GM19397 (cell line): ENCODE results near the gene ADM2.

Experiments used
- ATAC-seq: cut with Tn5 transposase; IDR thresholded peaks from one replicate; pipeline ENCODE4 v1.9.1; 2021; ENCODE audit warnings: mild to moderate bottlenecking, moderate library complexity; ENCODE audit not compliant: unreplicated experiment

ADM2 gene

DNA sequence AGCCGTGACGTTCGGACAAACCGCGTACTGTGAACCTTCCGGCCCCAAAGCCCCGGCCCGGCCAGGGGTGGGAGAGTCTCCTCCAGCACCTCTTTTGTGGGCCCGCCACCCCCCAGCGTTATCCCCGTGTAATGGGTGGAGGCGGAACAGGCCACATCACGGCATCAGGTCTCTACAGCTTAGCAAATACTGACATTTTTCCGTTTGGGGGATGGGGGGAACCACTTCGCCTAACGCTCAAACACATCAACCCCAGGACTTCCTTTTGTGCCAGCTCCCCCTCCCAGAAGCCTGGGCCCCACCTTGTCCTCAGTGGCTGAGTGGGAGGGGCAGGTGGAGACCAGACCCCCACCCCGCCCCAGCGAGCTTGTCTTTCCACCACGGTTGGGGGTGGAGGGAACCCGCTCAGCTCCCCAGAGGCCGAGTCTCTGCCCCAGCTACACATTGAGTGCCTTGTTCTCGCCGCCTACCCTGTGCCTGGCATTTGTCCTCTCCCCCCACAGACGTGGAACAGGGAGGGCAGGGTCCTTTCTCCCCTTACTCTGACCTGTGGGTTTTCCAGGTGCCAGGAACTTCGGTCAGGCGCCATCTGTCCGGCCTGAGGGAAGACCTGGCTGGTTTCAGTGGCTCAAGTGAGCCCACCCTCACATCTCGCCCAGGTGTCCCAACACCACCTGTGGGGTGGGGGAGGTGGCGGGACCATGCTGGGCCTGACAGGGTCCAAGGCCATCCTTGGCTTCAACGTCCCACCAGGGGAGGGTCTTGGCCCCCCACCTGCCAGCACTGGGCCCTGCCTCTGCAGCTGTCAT is 36.1 kb upstream of the ADM2 start:
- no peak for ATAC-seq

DNA sequence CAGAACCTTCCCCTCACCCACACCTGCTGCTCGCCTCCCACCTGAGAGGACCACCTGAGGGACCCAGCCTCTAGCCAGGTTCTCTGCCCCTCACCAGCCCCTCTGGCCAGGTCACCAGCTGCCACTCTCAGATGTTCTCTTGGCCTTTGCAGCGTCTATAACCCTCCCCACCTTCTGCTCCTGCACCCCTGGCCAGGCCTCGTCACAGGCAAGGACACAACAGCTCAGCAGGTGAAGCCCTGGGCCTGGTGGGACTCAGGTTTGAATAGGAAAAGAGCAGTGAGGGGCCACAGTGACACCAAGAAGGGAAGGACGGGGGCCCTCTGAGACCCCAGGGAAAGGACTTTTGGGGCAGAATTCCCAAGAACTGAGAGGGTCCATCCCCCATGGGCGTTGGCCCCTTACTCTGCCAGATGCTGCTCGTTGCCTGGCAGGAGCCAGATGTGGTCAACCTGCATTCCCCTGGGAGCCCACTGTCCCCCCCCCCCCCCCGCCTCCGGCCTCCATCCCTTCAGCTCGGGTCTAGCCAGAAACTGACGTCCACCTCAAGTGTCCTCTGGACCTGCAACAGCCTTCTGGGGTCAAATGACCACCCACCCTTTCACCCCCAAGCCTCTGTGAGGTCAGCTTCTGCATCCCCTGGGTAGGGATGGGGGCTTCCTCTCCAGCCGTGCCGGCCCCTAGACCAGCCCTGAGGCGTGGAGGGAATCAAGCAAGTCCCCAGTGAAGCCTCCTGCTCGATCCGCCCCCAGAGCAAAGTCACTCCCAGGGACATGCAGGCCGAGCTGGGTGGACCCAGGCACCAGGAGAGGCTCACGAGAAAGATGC is 35.2 kb upstream of the ADM2 start:
- ATAC-seq: no peak

DNA sequence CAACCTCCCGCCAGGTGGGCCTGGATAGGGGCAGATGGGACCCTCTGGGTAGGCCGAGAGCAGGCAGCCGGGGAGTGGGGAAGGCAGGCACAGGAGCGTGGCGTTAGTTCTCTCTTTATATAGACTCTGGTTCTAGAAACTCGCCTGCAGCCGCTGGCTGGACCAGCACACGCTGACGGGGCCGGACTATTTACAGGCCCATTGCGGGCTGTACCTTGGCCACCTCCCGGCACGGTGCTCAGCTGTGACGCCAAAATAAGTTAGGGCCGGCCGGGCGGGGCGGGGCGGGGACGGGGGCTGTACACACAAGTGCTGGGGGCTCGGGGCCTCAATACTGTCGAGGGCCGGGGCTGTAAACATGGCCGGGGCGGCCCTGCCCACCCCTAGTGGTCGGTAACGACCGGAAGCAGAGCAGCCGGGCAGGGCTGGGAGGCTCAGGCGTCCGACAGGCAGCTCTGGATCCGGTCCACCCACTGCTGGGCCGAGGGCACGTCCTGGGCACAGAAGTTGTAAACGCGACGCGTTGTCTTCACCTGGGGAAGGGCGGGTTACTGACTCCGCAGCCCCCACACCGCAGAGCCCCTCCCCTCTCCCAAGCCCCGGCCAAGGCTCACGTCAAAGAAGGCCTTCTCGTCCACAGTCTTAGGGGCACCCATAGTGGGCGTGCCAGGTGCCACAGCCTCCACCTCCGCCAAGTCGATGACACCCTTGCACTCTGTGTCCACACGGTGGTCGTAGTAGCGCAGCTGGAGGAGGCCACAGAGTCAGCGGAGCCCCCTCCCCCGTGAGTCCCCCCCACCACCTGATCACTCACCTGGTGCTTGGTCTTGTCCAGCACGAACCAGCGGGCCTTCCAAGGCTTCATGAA is 34.4 kb upstream of the ADM2 start:
- ATAC-seq: no peak

DNA sequence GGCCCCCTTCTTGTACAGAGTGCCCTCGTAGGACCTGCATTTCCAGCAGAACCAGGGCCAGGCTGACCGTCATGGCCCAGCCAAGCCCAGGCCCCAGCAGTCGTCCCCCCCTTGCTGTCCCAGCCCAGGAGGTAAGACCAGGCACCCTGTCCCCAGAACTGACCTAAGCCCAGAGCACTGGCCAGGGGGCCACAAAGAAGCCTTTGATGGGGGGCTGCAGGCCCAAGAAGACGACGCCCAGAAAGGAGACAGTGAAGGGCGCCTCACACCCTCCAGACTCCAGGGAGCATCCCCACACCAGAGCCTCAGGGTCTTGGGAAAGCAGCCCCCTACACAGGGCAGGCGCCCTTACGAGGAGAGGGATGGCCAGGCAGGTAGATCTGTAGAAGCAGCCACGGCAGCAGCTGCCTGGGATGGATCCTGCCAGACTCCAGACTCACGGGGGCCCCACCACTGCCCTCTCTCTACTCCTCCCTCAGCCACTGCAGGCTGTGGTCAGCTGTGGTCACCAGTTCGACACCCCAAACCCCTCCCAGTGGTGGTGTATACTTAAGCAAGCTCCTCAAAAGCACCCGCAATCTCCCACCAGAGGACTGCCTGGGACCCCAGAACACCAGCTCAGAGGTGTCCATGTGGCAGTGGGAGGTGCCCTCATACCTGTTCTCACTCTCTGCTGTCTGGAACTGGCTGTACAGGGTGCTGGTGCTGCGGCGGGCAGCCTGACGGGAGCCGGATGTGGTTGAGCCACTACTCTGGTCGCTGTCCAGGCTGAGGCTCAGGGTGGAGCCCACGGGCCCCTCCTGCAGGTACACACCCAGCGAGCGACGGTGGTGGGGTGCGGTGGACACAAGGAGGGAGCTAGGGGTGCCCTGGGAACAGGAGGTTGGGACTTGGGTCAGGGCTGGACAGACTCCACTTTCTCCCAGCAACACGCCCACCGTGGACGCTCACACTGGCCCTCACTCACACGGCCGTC is 33.5 kb upstream of the ADM2 start:
- no peak for ATAC-seq

DNA sequence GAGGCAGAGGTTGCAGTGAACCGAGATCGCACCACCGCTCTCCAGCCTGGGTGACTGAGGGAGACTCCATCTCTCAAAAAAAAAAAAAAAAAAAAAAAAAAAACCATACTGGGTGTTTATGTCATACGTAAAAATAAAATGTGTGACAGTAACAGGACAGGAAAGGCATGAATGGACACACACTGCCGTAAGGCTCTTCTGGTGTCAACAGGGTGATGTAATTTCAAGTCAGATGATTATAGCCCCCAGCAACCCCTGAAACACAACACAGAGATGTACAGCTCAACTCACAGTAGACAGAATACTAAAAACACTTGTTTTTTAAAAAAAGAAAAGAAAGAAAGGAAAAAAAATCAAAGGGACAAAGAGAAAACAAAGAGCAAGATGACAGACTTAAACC is 28.7 kb upstream of the ADM2 start:
- ATAC-seq: no peak

DNA sequence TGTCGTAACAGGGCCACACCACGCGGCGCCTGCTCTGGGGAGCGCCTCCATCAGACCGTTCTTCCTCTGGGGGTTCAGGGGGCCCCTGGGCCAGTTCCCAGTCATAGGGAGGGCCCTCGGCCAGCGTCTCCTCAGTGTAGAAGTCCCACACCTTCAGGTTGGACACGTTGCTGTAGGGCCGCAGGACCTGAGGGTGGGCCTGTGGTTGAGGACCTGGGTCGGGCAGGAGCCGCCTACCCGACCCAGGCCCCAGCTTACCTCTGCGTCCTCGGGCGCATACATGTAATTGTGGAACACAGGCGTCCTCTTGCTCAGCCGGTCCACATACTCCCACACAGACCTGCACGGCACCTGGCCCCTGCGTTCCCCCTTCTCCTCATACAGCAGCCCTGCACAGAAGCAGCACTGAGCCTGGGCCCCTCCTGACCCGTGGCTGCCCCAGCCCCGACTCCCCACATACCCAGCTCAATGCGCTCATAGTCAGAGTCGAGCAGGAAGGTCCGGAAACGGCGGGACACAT is 26.7 kb upstream of the ADM2 start:
- no peak for ATAC-seq

DNA sequence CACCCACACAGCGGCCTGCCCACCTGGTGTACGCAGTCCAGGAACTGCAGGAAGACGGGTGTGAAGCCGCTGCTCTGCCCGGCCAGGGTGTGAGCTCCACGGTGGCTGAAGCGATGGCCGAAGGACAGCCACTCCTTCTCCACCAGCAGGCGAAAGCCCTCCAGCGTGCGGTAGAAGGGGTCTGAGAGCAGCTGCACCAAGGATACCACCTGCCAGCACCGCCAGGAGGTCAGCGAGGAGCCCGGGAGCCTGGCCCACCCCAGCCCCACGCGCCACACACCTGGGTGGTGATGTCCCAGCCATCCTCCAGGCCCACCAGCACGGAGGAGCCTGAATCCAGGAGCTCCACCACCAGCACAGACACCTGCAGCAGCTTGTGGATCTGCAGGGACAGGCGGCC is 26.1 kb upstream of the ADM2 start:
- no peak for ATAC-seq

DNA sequence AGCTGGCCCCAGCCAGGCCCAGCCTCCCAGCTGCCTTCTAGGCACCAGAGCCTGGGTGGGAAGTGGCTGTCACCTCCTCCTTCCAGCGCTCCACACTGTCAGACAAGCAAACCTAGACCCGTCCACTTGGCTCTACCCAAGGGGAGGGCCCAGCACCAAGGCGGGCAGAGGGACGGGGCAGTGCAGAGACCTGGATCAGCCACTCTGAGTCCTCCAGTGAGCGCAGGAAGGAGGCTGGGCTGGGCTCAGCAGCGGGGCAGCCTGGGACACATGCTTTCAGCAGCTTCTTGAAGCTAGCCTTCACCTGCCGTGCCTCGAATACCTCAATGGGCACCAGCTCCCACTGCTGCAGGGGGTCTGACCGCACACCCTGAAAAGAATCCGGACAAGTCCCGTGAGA is 25.3 kb upstream of the ADM2 start:
- no peak for ATAC-seq

DNA sequence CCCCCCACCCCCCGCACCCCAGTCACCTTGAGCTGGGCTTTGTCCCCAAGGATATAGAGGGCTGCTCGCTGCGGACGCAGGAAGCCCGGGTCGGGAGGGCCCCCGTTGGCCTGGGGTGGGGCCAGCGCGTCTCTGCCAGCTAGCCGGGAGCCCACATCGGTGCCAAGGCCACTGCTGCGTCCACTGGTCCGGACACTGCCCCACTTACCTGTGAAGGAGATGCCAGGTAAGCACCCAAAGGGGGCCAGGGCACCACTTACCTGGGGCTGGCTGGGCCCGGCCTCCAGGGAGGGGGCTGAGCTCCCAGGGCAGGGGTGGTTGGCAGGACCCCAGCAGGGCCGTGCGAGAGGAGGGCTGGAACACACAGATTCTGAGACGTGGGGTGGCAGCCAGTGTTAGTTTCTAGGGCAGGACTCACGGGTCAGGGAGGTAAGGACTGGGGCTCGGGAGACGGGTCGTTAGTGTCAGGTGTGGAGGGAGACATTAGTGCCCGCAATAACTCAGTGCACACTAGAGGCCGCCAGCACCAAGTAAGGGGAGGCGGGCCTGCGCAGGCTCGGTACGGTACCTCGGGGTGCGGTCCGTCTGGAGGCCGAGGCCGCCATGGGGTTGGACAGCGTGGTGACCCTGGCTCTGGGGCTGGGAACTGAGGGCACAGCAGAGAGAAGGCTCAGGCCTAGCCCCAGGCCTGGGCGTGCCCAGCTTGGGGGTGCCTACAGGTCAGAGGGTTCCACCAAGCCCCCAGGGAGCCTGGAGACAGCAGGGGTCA is 24.7 kb upstream of the ADM2 start:
- no peak for ATAC-seq

DNA sequence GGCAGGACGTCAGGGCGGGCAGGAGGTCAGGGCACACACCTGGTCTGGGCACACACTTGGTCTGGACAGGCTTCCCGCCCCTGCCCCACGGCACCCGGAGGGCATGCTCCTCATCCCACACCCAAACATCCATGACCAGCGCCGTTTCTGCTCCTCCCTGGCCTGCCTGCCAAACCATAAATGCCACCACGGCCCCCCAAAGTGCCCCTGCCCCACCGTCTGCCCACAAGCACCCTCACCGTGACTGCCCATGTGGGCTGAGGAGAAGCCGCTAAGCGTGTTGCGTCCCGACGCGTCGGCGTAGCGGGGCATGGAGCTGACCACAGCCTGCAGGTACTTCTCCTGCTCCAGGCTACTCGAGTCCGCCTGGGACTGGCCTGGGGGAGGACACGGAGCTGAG is 22.3 kb upstream of the ADM2 start:
- ATAC-seq: no peak

DNA sequence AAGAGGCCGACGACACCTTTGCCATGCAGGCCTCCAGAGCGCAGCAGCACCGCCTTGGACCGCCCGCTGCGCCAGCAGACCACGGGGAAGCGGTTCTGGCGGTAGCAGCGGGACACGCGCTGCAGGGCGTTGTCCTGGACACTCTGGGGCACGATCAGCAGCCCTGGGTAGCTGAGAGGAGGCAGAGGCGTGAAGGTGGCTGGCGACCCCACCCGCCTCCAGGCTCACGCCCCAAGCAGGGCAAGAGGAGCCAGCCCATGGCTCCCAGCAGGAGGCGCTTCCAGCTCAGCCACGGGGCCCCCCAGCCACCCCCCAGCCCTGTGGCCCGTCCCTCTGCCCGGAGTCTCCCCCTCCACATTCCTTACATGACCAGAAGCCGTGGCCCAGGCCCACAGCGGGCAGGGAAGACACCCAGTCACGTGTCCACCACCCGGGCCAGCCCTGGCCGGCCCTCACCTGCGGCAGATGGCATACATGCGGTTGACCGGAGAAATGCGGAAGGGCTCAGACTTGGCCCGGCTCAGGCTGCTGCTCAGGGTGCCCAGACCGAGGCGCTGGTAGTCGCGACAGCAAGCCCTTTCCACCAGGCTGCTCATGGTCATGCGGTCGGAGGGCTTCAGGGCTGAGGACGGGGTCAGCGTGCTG is 21.7 kb upstream of the ADM2 start:
- no peak for ATAC-seq

DNA sequence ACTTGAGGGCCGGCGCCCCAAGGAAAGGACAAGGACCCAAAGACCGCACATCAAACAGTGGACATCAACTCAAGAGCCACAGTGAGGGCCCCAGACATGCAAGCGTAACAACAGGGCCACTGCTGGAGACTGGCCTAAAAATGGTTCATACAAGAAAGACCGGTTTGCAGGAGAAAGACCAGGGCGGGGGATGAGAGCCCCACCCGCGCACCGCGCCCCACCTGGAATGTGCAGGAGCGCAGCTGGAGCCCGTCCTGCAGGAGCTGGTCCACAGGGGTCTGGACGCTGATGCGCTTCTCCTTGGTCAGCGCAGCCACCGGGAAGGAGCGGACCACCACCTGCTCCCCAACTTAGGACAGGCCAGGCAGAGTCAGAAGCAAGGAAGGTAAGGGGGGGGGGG is 20.4 kb upstream of the ADM2 start:
- ATAC-seq: no peak

DNA sequence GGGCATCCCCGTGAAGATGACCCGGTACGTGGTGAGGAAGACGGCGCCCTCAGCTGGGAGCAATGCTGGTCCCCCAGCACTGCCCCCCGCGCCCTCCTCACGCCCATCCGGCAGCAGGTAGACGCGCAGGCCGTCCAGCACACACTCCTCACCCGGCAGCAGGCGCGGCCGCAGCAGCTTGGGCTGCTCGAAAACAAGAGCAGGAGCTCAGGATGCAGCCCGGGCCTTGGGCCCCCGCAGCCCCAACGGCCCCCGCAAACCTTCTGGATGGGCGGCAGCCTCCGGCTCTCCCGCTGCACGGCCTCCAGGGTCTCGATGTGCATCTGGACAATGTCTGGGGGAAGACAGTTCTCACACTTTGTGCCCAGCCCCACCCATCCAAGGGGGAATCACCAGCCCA is 19.8 kb upstream of the ADM2 start:
- no peak for ATAC-seq

DNA sequence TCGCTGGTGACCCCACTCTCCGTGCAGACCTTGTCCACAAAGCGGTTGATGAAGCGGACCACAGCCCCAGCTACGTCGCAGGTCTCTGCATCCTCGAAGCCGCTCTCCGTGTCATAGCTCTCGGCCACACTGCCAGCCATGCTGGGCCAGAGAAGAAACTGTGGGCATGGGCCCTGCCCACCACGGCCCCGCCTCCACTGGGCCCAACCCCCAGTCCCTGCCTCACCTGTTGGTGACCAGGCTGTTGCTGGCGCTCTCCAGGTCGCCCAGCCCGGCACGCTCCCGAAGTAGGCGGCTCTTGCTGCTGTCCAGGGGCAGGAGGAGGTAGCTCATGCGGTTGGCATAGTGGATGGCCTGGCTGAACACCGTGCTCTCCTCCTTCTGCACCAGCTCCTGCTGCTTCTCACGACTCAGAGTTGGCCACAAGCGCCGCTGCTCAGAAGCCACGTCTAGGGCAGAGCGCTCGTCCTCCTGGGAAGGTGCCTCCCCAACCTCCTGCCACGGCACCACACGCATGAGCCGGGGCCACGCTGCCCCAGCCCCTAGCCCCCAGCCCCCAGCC is 19.3 kb upstream of the ADM2 start:
- ATAC-seq: no peak

DNA sequence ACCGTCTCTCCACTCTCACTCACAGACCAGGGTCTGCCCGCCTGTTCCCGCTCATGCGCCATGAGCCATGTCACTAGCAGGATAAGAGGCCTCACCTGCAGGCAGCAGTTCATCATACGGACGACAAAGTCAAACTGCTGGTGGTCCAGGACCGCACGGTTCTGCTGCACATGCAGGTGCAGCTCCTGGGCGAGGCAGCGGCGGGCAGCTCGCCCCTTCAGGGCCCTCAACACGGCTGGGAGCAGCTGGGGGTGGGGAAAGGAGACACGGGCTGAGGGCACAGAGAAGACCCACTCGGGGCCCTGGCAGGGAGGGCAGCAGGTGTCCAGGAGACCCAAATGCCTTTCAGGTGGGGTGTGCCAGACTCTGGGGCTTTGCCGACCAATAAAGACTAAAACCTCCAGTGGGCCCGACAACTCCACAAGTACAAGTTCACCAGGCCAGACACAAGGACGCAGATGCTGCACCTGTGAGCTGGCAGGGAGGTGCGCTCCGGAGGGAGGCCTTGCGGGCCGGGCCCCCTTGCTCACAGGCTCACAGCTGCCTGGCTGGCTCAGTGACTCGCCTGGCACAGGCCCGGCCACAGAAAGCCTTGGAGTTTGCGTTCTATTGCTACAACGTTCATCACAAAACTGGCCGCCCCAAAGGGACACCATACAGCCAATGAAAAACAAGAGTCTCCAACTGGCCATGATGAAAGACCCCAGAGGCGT is 18.0 kb upstream of the ADM2 start:
- no peak for ATAC-seq

DNA sequence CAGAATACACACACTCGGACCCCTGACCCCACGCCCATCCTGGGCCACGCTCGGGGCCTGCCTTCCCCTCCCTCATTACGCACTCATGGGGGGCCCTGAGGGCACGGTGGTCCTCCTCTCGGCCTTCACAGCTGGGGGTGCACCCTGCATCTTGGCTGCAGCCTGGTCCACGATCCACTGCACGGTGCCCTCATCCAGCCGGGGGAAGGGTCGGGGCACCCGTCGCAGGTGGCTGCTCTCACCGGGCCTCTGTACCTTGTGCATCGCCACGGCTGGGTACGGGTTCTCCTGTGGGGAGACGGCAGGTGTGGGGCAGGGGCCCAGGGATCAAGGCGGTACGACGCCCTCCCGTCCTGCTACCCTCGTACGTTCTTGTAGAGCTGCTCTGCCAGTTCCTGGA is 16.9 kb upstream of the ADM2 start:
- no peak for ATAC-seq

DNA sequence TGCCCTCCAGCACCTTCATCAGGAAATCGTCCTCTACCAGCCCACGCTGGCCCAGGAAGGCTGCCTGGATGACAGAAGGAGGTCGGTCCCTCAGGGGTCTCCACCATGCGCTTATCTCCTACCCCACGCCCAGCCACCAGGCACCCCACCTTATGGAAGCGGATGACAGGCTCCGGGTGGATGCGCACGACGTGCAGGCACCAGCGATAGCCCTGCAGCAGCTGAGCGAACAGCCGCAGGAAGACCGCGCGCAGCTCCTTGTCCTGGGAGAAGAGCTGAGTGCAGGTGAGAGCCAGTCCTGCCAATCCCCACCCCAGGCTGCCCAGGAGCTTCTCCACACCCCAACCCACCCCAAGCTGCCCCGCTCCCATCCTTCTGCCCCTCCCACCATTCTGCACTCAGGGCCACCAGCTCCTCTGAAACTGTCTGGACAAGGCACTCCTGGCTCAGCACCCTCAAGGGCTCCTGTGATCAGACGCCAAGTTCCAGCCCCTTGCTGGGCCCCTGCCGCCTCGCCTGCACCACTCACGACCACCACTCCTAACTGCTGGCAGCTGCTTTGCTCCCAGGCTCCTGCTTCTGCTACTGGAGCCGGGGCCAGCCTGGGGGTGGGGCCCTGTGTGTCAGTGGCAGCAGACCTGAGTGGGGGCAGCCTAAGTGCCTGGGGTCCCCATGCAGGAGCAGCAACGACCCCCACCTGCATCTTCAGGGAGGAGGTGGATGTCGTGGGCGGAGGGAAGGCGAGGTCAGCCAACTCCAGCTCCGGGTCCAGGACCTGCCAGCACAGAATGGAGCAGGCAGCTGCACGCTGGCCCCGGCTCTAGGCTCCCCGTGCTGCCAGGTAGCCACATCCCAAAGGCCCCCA is 16.0 kb upstream of the ADM2 start:
- no peak for ATAC-seq
